Kidney (tissue), 14 donors: Measurements from ENCODE around the gene MMP14. TPM values are rescaled to one million over a fixed set of nuclear protein-coding genes. Genes with fewer than 3 reads are reported as not detected.

ENCODE experiments used
- DNase-seq, 5 donors: peaks; one replicate each; pipeline ENCODE4 v3.0.0-alpha.2; 2013 to 2020
- FAIRE-seq: peaks from 2 replicates; lab custom pipeline; 2012; peaks lifted over from hg19 to GRCh38; lab: Jason Lieb, UNC
- H3K27ac ChIP-seq, 2 donors: one replicate each; pipeline ENCODE4 v1.7.0; 2013; ENCODE audit warnings: low read depth in 2 of 2, low read length in 2 of 2, inconsistent platforms in 1 of 2
- H3K27me3 ChIP-seq: one replicate; pipeline ENCODE4 v1.7.1; 2013; ENCODE audit warnings: low read length, inconsistent platforms; ENCODE audit not compliant: control insufficient read depth, insufficient read depth
- H3K36me3 ChIP-seq, 3 donors: one replicate each; pipeline versions ENCODE4 v1.7.0 to v1.7.1; 2013; ENCODE audit warnings: low read length in 3 of 3, control low read depth in 1 of 3, inconsistent platforms in 1 of 3; ENCODE audit not compliant: insufficient read depth in 3 of 3, control insufficient read depth in 2 of 3
- H3K4me1 ChIP-seq, 3 donors: one replicate each; pipeline versions ENCODE4 v1.7.0 to v1.7.1; 2013; ENCODE audit warnings: low read length in 3 of 3, inconsistent platforms in 1 of 3, low read depth in 1 of 3; ENCODE audit not compliant: control insufficient read depth in 2 of 3, insufficient read depth in 2 of 3
- H3K4me3 ChIP-seq, 3 donors: one replicate each; pipeline versions ENCODE4 v1.7.0 to v1.8.1; 2013; ENCODE audit warnings: low read length in 3 of 3, control low read depth in 1 of 3, inconsistent platforms in 1 of 3
- H3K9ac ChIP-seq, 3 donors: one replicate each; pipeline versions ENCODE4 v1.7.0 to v1.7.1; 2013; ENCODE audit warnings: low read length in 3 of 3, control low read depth in 1 of 3, inconsistent platforms in 1 of 3
- H3K9me3 ChIP-seq, 3 donors: one replicate each; pipeline versions ENCODE4 v1.7.0 to v1.7.1; 2013; ENCODE audit warnings: low read length in 3 of 3, control low read depth in 1 of 3, inconsistent platforms in 1 of 3; ENCODE audit not compliant: control insufficient read depth in 2 of 3, insufficient read depth in 1 of 3
- CTCF ChIP-seq: IDR thresholded peaks from 3 replicates; pipeline ENCODE4 v1.5.1; 2012; ENCODE audit warnings: mild to moderate bottlenecking, moderate library complexity, borderline replicate concordance; ENCODE audit not compliant: insufficient read depth; ENCODE audit errors: extremely low read depth
- intact Hi-C: fragments of 100-400 bp; cut with DNase I; formaldehyde crosslinking; loops from one replicate; pipeline ENCODE4 v1.11.1; 2022
- polyA plus RNA-seq: library from polyadenylated mRNA; stranded (reverse); fragments of 350-450 nt; fragmentation: Illumina TruSeq; extraction: RNeasy Lipid Tissue Mini Kit (QIAGEN cat#74804); gene quantifications from one replicate; pipeline ENCODE4 v1.2.3, GENCODE V29; 2014; ENCODE audit warnings: low read depth, low replicate concordance; ENCODE audit not compliant: insufficient read depth
- total RNA-seq: library from RNA; stranded (reverse); fragmentation: NEBNext Ultra II Directional; extraction: Animal tissue kit (Norgen Biotek cat#: 25700); gene quantifications from one replicate; pipeline ENCODE4 v1.2.1, GENCODE V29; 2021
- donor health status: control.
- donor health status: control.
- donor health status: control.
- donor health status: control.
- donor health status: control.
- donor health status: DM: yes; HTN: yes; CAD: no.
- donor health status: Normal renal cell carcinoma (clear cell type).

The MMP14 gene
- total and polyA plus RNA-seq, 2 donors from 2014 or later, result 30.1 to 108 TPM

GRCh38 chr14:22878271-22879246 lies 42.2 kb downstream of the MMP14 start:
- no peak for TF ChIP-seq CTCF
- Histone ChIP-seq H3K4me1 (peaks cover 0 to 6% (median 0%) of the 10 kb centered on the region in 3 donors), H3K4me3 (no peak overlapping the region), H3K9ac (no peak overlapping the region), H3K9me3 (no peaks in the 10 kb centered on the region), H3K36me3 (peaks cover 2 to 52% (median 37%) of the 10 kb centered on the region in 3 donors), H3K27me3 (no peaks in the 10 kb centered on the region), H3K27ac (no peak overlapping the region)
- FAIRE-seq (no peak), DNase-seq (no peak)
- intact Hi-C loops, result no loop called here

DNA sequence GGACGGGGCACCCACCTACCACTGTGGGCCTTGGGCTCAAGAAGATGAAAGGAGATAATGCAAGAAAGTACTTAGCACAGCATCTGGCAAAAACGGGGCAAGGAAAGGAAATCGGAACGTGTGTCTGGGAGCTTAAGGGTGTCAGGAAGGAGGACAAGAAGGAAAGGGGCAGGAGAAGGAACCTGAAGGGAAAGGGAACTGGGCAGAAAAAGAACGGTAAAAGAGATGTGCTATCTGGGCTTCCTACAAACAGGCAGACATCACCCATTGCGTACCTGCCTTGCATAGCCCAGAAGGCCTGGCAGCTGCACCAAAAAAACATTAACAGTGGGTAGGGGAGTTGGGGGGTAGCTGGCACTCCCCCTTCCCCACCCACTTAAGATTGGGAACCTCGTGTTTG lies 45.7 kb downstream of the MMP14 start:
- DNase-seq (no peak), FAIRE-seq (no peak)
- no peaks in the 10 kb centered on the region for H3K9me3 ChIP-seq
- no peaks in the 10 kb centered on the region for H3K27me3 ChIP-seq
- TF ChIP-seq CTCF, result no peak
- H3K9ac ChIP-seq, result no peak overlapping the region
- no peak overlapping the region for H3K4me3 ChIP-seq
- peaks cover 0 to 11% (median 4%) of the 10 kb centered on the region in 3 donors for H3K4me1 ChIP-seq
- H3K27ac ChIP-seq, result no peak overlapping the region
- H3K36me3 ChIP-seq, result peaks cover 0 to 19% (median 11%) of the 10 kb centered on the region in 3 donors
- intact Hi-C loops, result no loop called here

- intact Hi-C loops, result no loop called here
- Histone ChIP-seq H3K9ac (peak overlapping the region in 1 of 3 donors; percentile 7), H3K4me3 (no peak overlapping the region), H3K9me3 (no peaks in the 10 kb centered on the region), H3K36me3 (peaks cover 0 to 14% (median 11%) of the 10 kb centered on the region in 3 donors), H3K27ac (no peak overlapping the region), H3K27me3 (no peaks in the 10 kb centered on the region), H3K4me1 (peaks cover 0 to 12% (median 4%) of the 10 kb centered on the region in 3 donors)
- peak in 4 of 5 donors; percentile 87 to 95 (median 94) for DNase-seq
- no peak for FAIRE-seq
- TF ChIP-seq CTCF, result no peak
Observed at GRCh38 chr14:22882529-22883172, 46.3 kb downstream of the MMP14 start.
